ENCODE results near the gene NT5C3A. TPM values are rescaled to one million over a fixed set of nuclear protein-coding genes. Genes with fewer than 3 reads are reported as not detected.

Gene NT5C3A
- total and polyA plus RNA-seq, 2 of the 8 experiments (the other 6 are each of a cell fraction or from before 2014, with no cell fraction given): 7.5 to 22.7 TPM

GRCh38 chr7:33066771-33067170 lies 4.2 kb upstream of the NT5C3A start:
- Histone ChIP-seq H3K4me2 (ENCODE audit: insufficient read depth in 1 of 2, low read depth in 2 of 2, low read length in 2 of 2) (no peak overlapping the region), H2BK12ac (ENCODE audit: low read depth, low read length) (no peak overlapping the region), H2AK5ac (ENCODE audit: low read depth, low read length) (no peak overlapping the region), H3K56ac (replicated peaks; ENCODE audit: insufficient read length, low read depth, low read length) (no peak overlapping the region), H3K4me1 (replicated peaks in 1 of 4; ENCODE audit: control insufficient read depth in 3 of 4, insufficient read depth in 4 of 4, low read length in 3 of 4) (peaks cover 0 to 5% (median 0%) of the 10 kb centered on the region in 4 experiments; a peak in 1 of 7 replicates), H3K23me2 (ENCODE audit: low read depth, low read length) (no peaks in the 10 kb centered on the region), H3K14ac (ENCODE audit: insufficient read length) (no peak overlapping the region), H3K18ac (ENCODE audit: extremely low read depth, low read length) (no peak overlapping the region), H3K36me3 (ENCODE audit: control insufficient read depth in 2 of 4, insufficient read depth in 4 of 4, low read length in 3 of 4) (no peaks in the 10 kb centered on the region), H3K79me1 (ENCODE audit: low read depth, low read length) (no peaks in the 10 kb centered on the region), H3K27me3 (replicated peaks in 1 of 4; ENCODE audit: control insufficient read depth in 3 of 4, extremely low read depth in 1 of 4, insufficient read depth in 3 of 4, low read length in 3 of 4) (no peaks in the 10 kb centered on the region), H3K4me3 (ENCODE audit: extremely low read depth in 1 of 4, insufficient read depth in 2 of 4, low read depth in 3 of 4, low read length in 4 of 4) (no peak overlapping the region), H3K27ac (ENCODE audit: low read depth, low read length) (no peak overlapping the region), H4K91ac (replicated peaks; ENCODE audit: insufficient read length, low read length) (no peak overlapping the region), H3K79me2 (ENCODE audit: control insufficient read depth in 1 of 2, insufficient read depth in 2 of 2, low read length in 2 of 2) (peaks cover 0 to 3% of the 10 kb centered on the region in 2 experiments; a peak in 2 of 4 replicates), H2BK20ac (ENCODE audit: low read length) (no peak overlapping the region), H4K20me1 (replicated peaks in 1 of 2; ENCODE audit: control insufficient read depth in 1 of 2, insufficient read depth in 2 of 2, low read length in 2 of 2) (no peaks in the 10 kb centered on the region), H2BK15ac (ENCODE audit: low read length) (no peak overlapping the region), H2BK120ac (replicated peaks; ENCODE audit: low read depth, low read length) (no peak overlapping the region), H4K5ac (ENCODE audit: insufficient read length, low read depth, low read length) (no peak overlapping the region), H3K23ac (ENCODE audit: insufficient read length) (no peak overlapping the region), H4K8ac (ENCODE audit: extremely low read depth, insufficient read depth, low read length) (no peak overlapping the region), H2AFZ (ENCODE audit: low read length) (no peak overlapping the region), H3K9ac (replicated peaks in 1 of 4; ENCODE audit: extremely low read depth in 1 of 4, low read depth in 3 of 4, low read length in 3 of 4) (no peak overlapping the region), H2BK5ac (ENCODE audit: low read depth, low read length) (no peak overlapping the region), H3K4ac (replicated peaks; ENCODE audit: insufficient read length, low read depth, low read length) (no peak overlapping the region), H3K9me3 (ENCODE audit: insufficient read depth in 2 of 2, low read depth in 1 of 2, low read length in 1 of 2) (peaks cover 14 to 20% of the 10 kb centered on the region in 2 experiments; a peak in 3 of 4 replicates)
- no peak for DNase-seq (ENCODE audit: low read depth in 1 of 2, low spot score in 2 of 2)
- ChIA-PET CTCF (ENCODE audit: partially characterized antibody) (interaction anchor here (0.6 to 0.7 kb wide), 3 partner anchors 10 to 177 kb away, joined by 3 read pairs; no protein-coding TSS in a partner anchor), POLR2A (ENCODE audit: partially characterized antibody) (no interaction called here)
- no peak for FAIRE-seq
- TF ChIP-seq NANOG (IDR thresholded peaks at IDR 0.05; ENCODE audit: insufficient read depth, low read depth, low read length, poor library complexity, severe bottlenecking) (no peak), EZH2 (IDR thresholded peaks at IDR 0.05; ENCODE audit: low read depth, low read length, severe bottlenecking) (no peak), POU5F1 (IDR thresholded peaks at IDR 0.05; ENCODE audit: low read depth, low read length) (no peak), JUND (IDR thresholded peaks at IDR 0.05; ENCODE audit: low read length) (no peak)
- WGBS, 2 experiments (ENCODE audit: extremely low coverage in 1 of 2, insufficient coverage in 1 of 2, insufficient read length in 1 of 2, insufficient replicate concordance in 2 of 2, low coverage in 1 of 2, low lambda C conversion rate in 2 of 2, missing lambda C conversion rate in 1 of 2): 84% methylated on average over 1 of the region's 1 CpG; no CpG with 5 or more reads in 1 of the 2 experiments

Measured in H1 (cell line).